Neural cell (in vitro differentiated cells): ENCODE data around the gene SEC14L1. TPM values are rescaled to one million over a fixed set of nuclear protein-coding genes. Genes with fewer than 3 reads are reported as not detected.

Experiments
- H2AFZ ChIP-seq: fragments of 200-600, 300-800 bp; sonication (generic), shearing (Covaris generic); 2 replicates; pipeline ENCODE4 v1.6.0; 2014; ENCODE audit warnings: low read depth, mild to moderate bottlenecking, antibody characterized with exemption, low read length, moderate library complexity
- H3F3A ChIP-seq: fragments of 200-600 bp; shearing (Covaris generic); 2 replicates; pipeline ENCODE4 v1.6.1; 2016; ENCODE audit warnings: mild to moderate bottlenecking, moderate library complexity, mixed read lengths, antibody characterized with exemption, low read length; ENCODE audit not compliant: insufficient read depth, poor library complexity, severe bottlenecking
- H3K27ac ChIP-seq: fragments of 200-600, 300-800 bp; sonication (generic), shearing (Covaris generic); 2 replicates; pipeline ENCODE4 v1.5.1; 2014; ENCODE audit warnings: mild to moderate bottlenecking, low read length, moderate library complexity
- H3K27me3 ChIP-seq: fragments of 300-800, 200-600 bp; sonication (generic), shearing (Covaris generic); 2 replicates; pipeline ENCODE4 v1.6.0; 2014; ENCODE audit warnings: mild to moderate bottlenecking, low read depth, low read length, moderate library complexity; ENCODE audit not compliant: insufficient read depth
- H3K36me3 ChIP-seq: fragments of 300-800, 200-600 bp; sonication (generic), shearing (Covaris generic); 2 replicates; pipeline ENCODE4 v1.5.1; 2014; ENCODE audit warnings: mild to moderate bottlenecking, antibody characterized with exemption, low read length, moderate library complexity; ENCODE audit not compliant: insufficient read depth
- H3K4me2 ChIP-seq: fragments of 300-800, 200-600 bp; sonication (generic), shearing (Covaris generic); 2 replicates; pipeline ENCODE4 v1.6.0; 2014; ENCODE audit warnings: mild to moderate bottlenecking, low read length
- H3K4me3 ChIP-seq: fragments of 300-800, 200-600 bp; sonication (generic), shearing (Covaris generic); 2 replicates; pipeline ENCODE4 v1.5.1; 2014; ENCODE audit warnings: mild to moderate bottlenecking, low read length, moderate library complexity
- H3K79me2 ChIP-seq: fragments of 200-600 bp; shearing (Covaris generic); replicated peaks from 2 replicates; pipeline ENCODE4 v1.6.0; 2014; ENCODE audit warnings: mild to moderate bottlenecking, low read length, moderate library complexity; ENCODE audit not compliant: insufficient read depth
- H3K9ac ChIP-seq: fragments of 300-800, 200-600 bp; sonication (generic), shearing (Covaris generic); 2 replicates; pipeline ENCODE4 v1.6.1; 2016; ENCODE audit warnings: mild to moderate bottlenecking, low read length, mixed read lengths
- H3K9me2 ChIP-seq: fragments of 200-600 bp; shearing (Covaris generic); 2 replicates; pipeline ENCODE4 v1.6.1; 2016; ENCODE audit warnings: mild to moderate bottlenecking, low read length, mixed read lengths; ENCODE audit not compliant: insufficient read depth
- H3K9me3 ChIP-seq: fragments of 200-600, 300-800 bp; sonication (generic), shearing (Covaris generic); 2 replicates; pipeline ENCODE4 v1.6.1; 2016; ENCODE audit warnings: mild to moderate bottlenecking, mixed run types, low read length, moderate library complexity, mixed read lengths
- H4K20me1 ChIP-seq: fragments of 200-600 bp; shearing (Covaris generic); 2 replicates; pipeline ENCODE4 v1.6.1; 2016; ENCODE audit warnings: mild to moderate bottlenecking, mixed run types; ENCODE audit not compliant: insufficient read depth
- CTCF ChIP-seq: fragments of 450-650 bp; IDR thresholded peaks from 2 replicates; pipeline ENCODE4 v1.5.1; 2014; ENCODE audit warnings: antibody characterized with exemption, mild to moderate bottlenecking, moderate library complexity; ENCODE audit not compliant: poor library complexity, severe bottlenecking
- EP300 ChIP-seq: fragments of 450-650 bp; conservative IDR thresholded peaks from 2 replicates; pipeline ENCODE4 v1.6.1; 2014; ENCODE audit warnings: antibody characterized with exemption, mild to moderate bottlenecking, moderate library complexity; ENCODE audit not compliant: poor library complexity, severe bottlenecking
- EZH2 ChIP-seq: fragments of 200-600, 300-800 bp; shearing (Covaris generic), sonication (generic); IDR thresholded peaks from 2 replicates; pipeline ENCODE4 v1.6.1; 2014; ENCODE audit warnings: antibody characterized with exemption, low read length, borderline replicate concordance, mild to moderate bottlenecking; ENCODE audit not compliant: insufficient read depth, poor library complexity, severe bottlenecking
- MXI1 ChIP-seq: fragments of 450-650 bp; conservative IDR thresholded peaks from 2 replicates; pipeline ENCODE4 v1.6.1; 2014; ENCODE audit warnings: antibody characterized with exemption, mild to moderate bottlenecking; ENCODE audit not compliant: poor library complexity, severe bottlenecking
- POLR2AphosphoS5 ChIP-seq: IDR thresholded peaks from 2 replicates; pipeline ENCODE4 v1.6.1; 2012
- RAD21 ChIP-seq: fragments of 450-650 bp; conservative IDR thresholded peaks from 2 replicates; pipeline ENCODE4 v1.6.1; 2014; ENCODE audit warnings: antibody characterized with exemption, mild to moderate bottlenecking, moderate library complexity
- SMC3 ChIP-seq: fragments of 450-650 bp; conservative IDR thresholded peaks from 2 replicates; pipeline ENCODE4 v1.6.1; 2014; ENCODE audit warnings: antibody characterized with exemption, mild to moderate bottlenecking, moderate library complexity; ENCODE audit not compliant: poor library complexity
- TAF1 ChIP-seq: IDR thresholded peaks from 2 replicates; pipeline ENCODE4 v1.6.1; 2012; ENCODE audit warnings: low read depth
- polyA plus RNA-seq: library from polyadenylated mRNA; depleted of rRNA; stranded (reverse); fragments of >200 nt; gene quantifications from 2 replicates; pipeline ENCODE4 v1.2.3, GENCODE V29; 2014
- TF ChIP-seq, protein P1 (sequence below): IDR thresholded peaks from 2 replicates; pipeline ENCODE4 v1.6.1; 2012; ENCODE audit warnings: borderline replicate concordance

The SEC14L1 gene
- polyA plus RNA-seq, 1 donor from 2014 or later, result 40.4 TPM

GRCh38 chr17:77177002-77177741, 36.4 kb downstream of the SEC14L1 start:
- H3K27ac ChIP-seq, result no peak overlapping the region

DNA sequence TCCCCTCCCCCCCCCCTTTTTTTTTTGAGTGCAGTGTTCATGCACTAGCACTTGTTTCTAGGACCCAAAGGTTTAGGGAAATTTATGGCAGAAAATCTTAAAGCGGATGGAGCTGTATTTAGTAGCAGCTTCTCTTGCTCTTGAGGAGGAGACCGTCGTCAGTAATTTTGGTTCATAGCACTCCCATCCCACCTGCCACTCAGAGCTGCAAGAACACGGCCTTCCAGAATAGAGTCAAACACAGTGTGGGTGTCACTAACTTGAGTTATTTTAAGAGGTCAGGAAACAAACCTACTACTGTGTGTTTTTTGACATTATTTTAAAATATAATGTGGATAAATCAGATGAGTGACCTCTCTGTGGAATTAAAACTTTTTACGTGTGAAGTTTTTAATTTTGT, 37.3 kb downstream of the SEC14L1 start:
- Histone ChIP-seq H3K36me3 (no peaks in the 10 kb centered on the region), H3F3A (peaks cover 3% of the 10 kb centered on the region), H2AFZ (no peak overlapping the region), H3K27me3 (no peaks in the 10 kb centered on the region), H3K79me2 (peaks cover 36% of the 10 kb centered on the region), H3K4me2 (no peak overlapping the region), H3K4me3 (no peak overlapping the region), H3K9me3 (no peaks in the 10 kb centered on the region), H3K9ac (no peak overlapping the region), H3K9me2 (no peaks in the 10 kb centered on the region), H3K27ac (no peak overlapping the region), H4K20me1 (no peaks in the 10 kb centered on the region)
- TF ChIP-seq EZH2, result no peak
- no peak for TF ChIP-seq EP300
- no peak for TF ChIP-seq RAD21
- TF ChIP-seq CTCF, result no peak
- no peak for TF ChIP-seq TAF1
- TF ChIP-seq POLR2AphosphoS5, result no peak
- TF ChIP-seq, protein P1, sequence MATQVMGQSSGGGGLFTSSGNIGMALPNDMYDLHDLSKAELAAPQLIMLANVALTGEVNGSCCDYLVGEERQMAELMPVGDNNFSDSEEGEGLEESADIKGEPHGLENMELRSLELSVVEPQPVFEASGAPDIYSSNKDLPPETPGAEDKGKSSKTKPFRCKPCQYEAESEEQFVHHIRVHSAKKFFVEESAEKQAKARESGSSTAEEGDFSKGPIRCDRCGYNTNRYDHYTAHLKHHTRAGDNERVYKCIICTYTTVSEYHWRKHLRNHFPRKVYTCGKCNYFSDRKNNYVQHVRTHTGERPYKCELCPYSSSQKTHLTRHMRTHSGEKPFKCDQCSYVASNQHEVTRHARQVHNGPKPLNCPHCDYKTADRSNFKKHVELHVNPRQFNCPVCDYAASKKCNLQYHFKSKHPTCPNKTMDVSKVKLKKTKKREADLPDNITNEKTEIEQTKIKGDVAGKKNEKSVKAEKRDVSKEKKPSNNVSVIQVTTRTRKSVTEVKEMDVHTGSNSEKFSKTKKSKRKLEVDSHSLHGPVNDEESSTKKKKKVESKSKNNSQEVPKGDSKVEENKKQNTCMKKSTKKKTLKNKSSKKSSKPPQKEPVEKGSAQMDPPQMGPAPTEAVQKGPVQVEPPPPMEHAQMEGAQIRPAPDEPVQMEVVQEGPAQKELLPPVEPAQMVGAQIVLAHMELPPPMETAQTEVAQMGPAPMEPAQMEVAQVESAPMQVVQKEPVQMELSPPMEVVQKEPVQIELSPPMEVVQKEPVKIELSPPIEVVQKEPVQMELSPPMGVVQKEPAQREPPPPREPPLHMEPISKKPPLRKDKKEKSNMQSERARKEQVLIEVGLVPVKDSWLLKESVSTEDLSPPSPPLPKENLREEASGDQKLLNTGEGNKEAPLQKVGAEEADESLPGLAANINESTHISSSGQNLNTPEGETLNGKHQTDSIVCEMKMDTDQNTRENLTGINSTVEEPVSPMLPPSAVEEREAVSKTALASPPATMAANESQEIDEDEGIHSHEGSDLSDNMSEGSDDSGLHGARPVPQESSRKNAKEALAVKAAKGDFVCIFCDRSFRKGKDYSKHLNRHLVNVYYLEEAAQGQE, result no peak
- TF ChIP-seq MXI1, result no peak

More at GRCh38 chr17:77177002-77177741, 36.4 kb downstream of the SEC14L1 start:
- Histone ChIP-seq H3F3A (peaks cover 3% of the 10 kb centered on the region), H3K36me3 (no peaks in the 10 kb centered on the region), H3K27me3 (no peaks in the 10 kb centered on the region), H2AFZ (no peak overlapping the region), H3K9me3 (no peaks in the 10 kb centered on the region), H3K4me3 (no peak overlapping the region), H4K20me1 (no peaks in the 10 kb centered on the region), H3K9me2 (no peaks in the 10 kb centered on the region), H3K9ac (no peak overlapping the region), H3K79me2 (peaks cover 42% of the 10 kb centered on the region), H3K4me2 (no peak overlapping the region)
- TF ChIP-seq POLR2AphosphoS5, result no peak
- TF ChIP-seq MXI1, result no peak
- no peak for TF ChIP-seq TAF1
- TF ChIP-seq, protein P1, result no peak
- TF ChIP-seq RAD21, result no peak
- TF ChIP-seq CTCF, result no peak
- no peak for TF ChIP-seq EZH2
- TF ChIP-seq EP300, result no peak
- no peak for TF ChIP-seq SMC3
